Heart left ventricle (tissue), 13 donors: ENCODE data around the gene NTM.

ENCODE experiments used
- POLR2A ChIP-seq, 2 donors: fragments of 450-650 bp; IDR thresholded peaks; one replicate each; pipeline ENCODE4 v1.6.1; 2017; ENCODE audit warnings: antibody characterized with exemption in 2 of 2, mild to moderate bottlenecking in 2 of 2, moderate library complexity in 2 of 2
- TF ChIP-seq, protein P1 (sequence below), 12 donors: fragments of 200-600 bp; sonication (generic) in 4 of 12; IDR thresholded peaks; one replicate each; pipeline versions ENCODE4 v1.5.0 to v1.8.0; 2018 to 2022; ENCODE audit warnings: antibody characterized with exemption in 12 of 12, mild to moderate bottlenecking in 5 of 12
- donor health status: ischemic (EF 13 %, LVEDD 7.1; RV severe dilation, severe dysfunction).
- donor health status: DM: no; HTN: yes; CAD: no.
- donor health status: DM: no; HTN: no; CAD: no.
- donor health status: ischemic (EF 25% LVEDD 6.9; RV normal size, moderate dysfunction).
- donor health status: ischemic (EF 25% LVEDD 5.7; RV mildly dilated, moderate dysfunction).
- donor health status: ischemic (EF 35%, LVEDD 5.7; RV mildly dilated, moderate dysfunction).
- donor health status: nonischemic (EF 11% LVEDD 7.7; RV severe dilation, severe dysfunction).
- donor health status: DM: yes; HTN: yes; CAD: no.
- donor health status: PGD.
- donor health status: ischemic (EF 29% LVEDD 5.4; RV normal size, mild dysfunction).
- donor health status: nonischemic (EF 23%, LVEDD 6.1; RV moderate dilation, normal function).

DNA sequence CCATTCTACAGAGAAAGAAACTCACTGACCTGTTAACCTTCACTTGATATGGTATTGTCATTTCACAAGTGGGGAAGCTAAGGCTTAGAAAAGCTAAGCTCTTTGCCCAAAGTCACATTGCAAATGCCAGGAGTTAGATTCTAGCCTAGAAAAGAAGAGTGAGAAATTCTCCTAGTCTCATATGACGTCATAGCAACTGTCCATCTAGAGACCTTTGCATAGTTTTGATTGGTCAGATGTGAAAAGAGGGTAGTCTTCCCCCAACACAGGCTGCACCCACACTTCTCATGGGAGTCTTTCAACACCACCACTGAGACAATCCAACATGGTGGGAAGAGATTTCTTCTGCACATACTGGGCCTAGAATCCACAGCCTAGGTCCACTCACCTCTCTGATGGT, 197.9 kb downstream of the NTM start:
- no peak for TF ChIP-seq POLR2A (IDR thresholded peaks at IDR 0.05)
- TF ChIP-seq, protein P1, sequence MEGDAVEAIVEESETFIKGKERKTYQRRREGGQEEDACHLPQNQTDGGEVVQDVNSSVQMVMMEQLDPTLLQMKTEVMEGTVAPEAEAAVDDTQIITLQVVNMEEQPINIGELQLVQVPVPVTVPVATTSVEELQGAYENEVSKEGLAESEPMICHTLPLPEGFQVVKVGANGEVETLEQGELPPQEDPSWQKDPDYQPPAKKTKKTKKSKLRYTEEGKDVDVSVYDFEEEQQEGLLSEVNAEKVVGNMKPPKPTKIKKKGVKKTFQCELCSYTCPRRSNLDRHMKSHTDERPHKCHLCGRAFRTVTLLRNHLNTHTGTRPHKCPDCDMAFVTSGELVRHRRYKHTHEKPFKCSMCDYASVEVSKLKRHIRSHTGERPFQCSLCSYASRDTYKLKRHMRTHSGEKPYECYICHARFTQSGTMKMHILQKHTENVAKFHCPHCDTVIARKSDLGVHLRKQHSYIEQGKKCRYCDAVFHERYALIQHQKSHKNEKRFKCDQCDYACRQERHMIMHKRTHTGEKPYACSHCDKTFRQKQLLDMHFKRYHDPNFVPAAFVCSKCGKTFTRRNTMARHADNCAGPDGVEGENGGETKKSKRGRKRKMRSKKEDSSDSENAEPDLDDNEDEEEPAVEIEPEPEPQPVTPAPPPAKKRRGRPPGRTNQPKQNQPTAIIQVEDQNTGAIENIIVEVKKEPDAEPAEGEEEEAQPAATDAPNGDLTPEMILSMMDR (IDR thresholded peaks at IDR 0.05), result no peak
